PC-3 (cell line): ENCODE data around the gene ALKBH3. TPM values are rescaled to one million over a fixed set of nuclear protein-coding genes. Genes with fewer than 3 reads are reported as not detected.

ENCODE experiments used
- ATAC-seq: fragments of 200-7000 bp; cut with Tn5 transposase; 2 replicates; pipeline ENCODE4 v1.9.1; 2020; ENCODE audit warnings: mild to moderate bottlenecking, moderate library complexity
- BruUV-seq: library from RNA; stranded (reverse); fragments of 400-500 nt; replicated peaks from 2 replicates; lab custom pipeline; 2021; lab: Mats Ljungman, UMichigan
- CTCF ChIA-PET: fragments of 300-600 bp; sonication (Branson Sonifier 250); formaldehyde crosslinking; loops from one replicate; lab custom pipeline; 2022; ENCODE audit warnings: antibody characterized with exemption; lab: Charles Lee
- POLR2A ChIA-PET: fragments of 300-600 bp; sonication (Branson Sonifier 250); formaldehyde crosslinking; loops from one replicate; lab custom pipeline; 2022; ENCODE audit warnings: antibody characterized with exemption; ENCODE audit not compliant: unreplicated experiment; lab: Charles Lee
- DNase-seq: peaks from one replicate; pipeline ENCODE4 v3.0.0-alpha.2; 2015
- H2AFZ ChIP-seq: fragments of 300-600 bp; sonication (generic); 2 replicates; pipeline ENCODE4 v1.6.0; 2016; ENCODE audit warnings: antibody characterized with exemption, low read length
- H3F3A ChIP-seq: fragments of 300-600 bp; sonication (generic); one replicate; pipeline ENCODE4 v1.6.0; 2017; ENCODE audit warnings: antibody characterized with exemption, low read length, control low read depth, mild to moderate bottlenecking; ENCODE audit not compliant: unreplicated experiment
- H3K27ac ChIP-seq: fragments of 300-600 bp; sonication (generic); 2 replicates; pipeline ENCODE4 v1.5.1; 2016; ENCODE audit warnings: mild to moderate bottlenecking, low read length
- H3K27me3 ChIP-seq: fragments of 300-600 bp; sonication (generic); 2 replicates; pipeline ENCODE4 v1.6.1; 2016; ENCODE audit warnings: low read length, mixed read lengths
- H3K36me3 ChIP-seq: fragments of 300-600 bp; sonication (generic); 2 replicates; pipeline ENCODE4 v1.6.1; 2016; ENCODE audit warnings: low read depth, mixed run types, low read length, mixed read lengths
- H3K4me1 ChIP-seq: fragments of 300-600 bp; sonication (generic); 2 replicates; pipeline ENCODE4 v1.5.1; 2016; ENCODE audit warnings: low read length; ENCODE audit not compliant: insufficient read depth
- H3K4me2 ChIP-seq: fragments of 300-600 bp; sonication (generic); 2 replicates; pipeline ENCODE4 v1.6.0; 2016; ENCODE audit warnings: low read length
- H3K4me3 ChIP-seq: fragments of 300-600 bp; sonication (generic); 2 replicates; pipeline ENCODE4 v1.5.1; 2016; ENCODE audit warnings: mild to moderate bottlenecking, low read length, mixed read lengths
- H3K79me2 ChIP-seq: fragments of 300-600 bp; sonication (generic); 2 replicates; pipeline ENCODE4 v1.6.1; 2017; ENCODE audit warnings: low read length, mixed read lengths
- H3K9ac ChIP-seq: fragments of 300-600 bp; sonication (generic); 2 replicates; pipeline ENCODE4 v1.6.0; 2016; ENCODE audit warnings: mild to moderate bottlenecking, low read length
- H3K9me2 ChIP-seq: fragments of 300-600 bp; sonication (generic); replicated peaks from 2 replicates; pipeline ENCODE4 v1.6.1; 2016; ENCODE audit warnings: mixed run types, low read length, mixed read lengths
- H3K9me3 ChIP-seq: fragments of 300-600 bp; sonication (generic); 2 replicates; pipeline ENCODE4 v1.6.1; 2016; ENCODE audit warnings: low read length, mixed read lengths
- H4K20me1 ChIP-seq: fragments of 300-600 bp; sonication (generic); 2 replicates; pipeline ENCODE4 v1.6.1; 2016; ENCODE audit warnings: low read length, mixed read lengths
- EZH2 ChIP-seq: fragments of 300-600 bp; sonication (generic); IDR thresholded peaks from one replicate; pipeline ENCODE4 v1.6.1; 2017; ENCODE audit warnings: antibody characterized with exemption, mild to moderate bottlenecking, low read length; ENCODE audit not compliant: unreplicated experiment
- intact Hi-C: fragments of 100-400 bp; cut with micrococcal nuclease; formaldehyde crosslinking; loops from 2 replicates; pipeline ENCODE4 v1.9.0; 2023
- total RNA-seq: library from RNA; depleted of rRNA; stranded (reverse); fragments of >200 nt; gene quantifications from 2 replicates; pipeline ENCODE4 v1.2.3, GENCODE V29; 2014
- TF ChIP-seq, protein P1 (sequence below): fragments of 300-600 bp; sonication (generic); conservative IDR thresholded peaks from 2 replicates; pipeline ENCODE4 v1.5.1; 2017; ENCODE audit warnings: antibody characterized with exemption, low read depth, mild to moderate bottlenecking, low read length

Gene ALKBH3
- total RNA-seq, 1 experiment from 2014 or later: 55.5 TPM

- DNase-seq: peak; percentile 2
- H3K4me2 ChIP-seq: peak overlapping the region; percentile 90
- H4K20me1 ChIP-seq: no peaks in the 10 kb centered on the region
- ChIA-PET CTCF (no interaction called here), POLR2A (no interaction called here)
- no peaks in the 10 kb centered on the region for H3F3A ChIP-seq
- peak overlapping the region; percentile 74 for H2AFZ ChIP-seq
- no peak overlapping the region for H3K9ac ChIP-seq
- peak; percentile 42 for ATAC-seq
- peak; percentile 31 for TF ChIP-seq EZH2
- TF ChIP-seq, protein P1, sequence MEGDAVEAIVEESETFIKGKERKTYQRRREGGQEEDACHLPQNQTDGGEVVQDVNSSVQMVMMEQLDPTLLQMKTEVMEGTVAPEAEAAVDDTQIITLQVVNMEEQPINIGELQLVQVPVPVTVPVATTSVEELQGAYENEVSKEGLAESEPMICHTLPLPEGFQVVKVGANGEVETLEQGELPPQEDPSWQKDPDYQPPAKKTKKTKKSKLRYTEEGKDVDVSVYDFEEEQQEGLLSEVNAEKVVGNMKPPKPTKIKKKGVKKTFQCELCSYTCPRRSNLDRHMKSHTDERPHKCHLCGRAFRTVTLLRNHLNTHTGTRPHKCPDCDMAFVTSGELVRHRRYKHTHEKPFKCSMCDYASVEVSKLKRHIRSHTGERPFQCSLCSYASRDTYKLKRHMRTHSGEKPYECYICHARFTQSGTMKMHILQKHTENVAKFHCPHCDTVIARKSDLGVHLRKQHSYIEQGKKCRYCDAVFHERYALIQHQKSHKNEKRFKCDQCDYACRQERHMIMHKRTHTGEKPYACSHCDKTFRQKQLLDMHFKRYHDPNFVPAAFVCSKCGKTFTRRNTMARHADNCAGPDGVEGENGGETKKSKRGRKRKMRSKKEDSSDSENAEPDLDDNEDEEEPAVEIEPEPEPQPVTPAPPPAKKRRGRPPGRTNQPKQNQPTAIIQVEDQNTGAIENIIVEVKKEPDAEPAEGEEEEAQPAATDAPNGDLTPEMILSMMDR: no peak
- H3K79me2 ChIP-seq: no peaks in the 10 kb centered on the region
- no peaks in the 10 kb centered on the region for H3K9me3 ChIP-seq
- H3K27me3 ChIP-seq: peaks cover 33% of the 10 kb centered on the region
- BruUV-seq: no TSS peak
- no peaks in the 10 kb centered on the region for H3K9me2 ChIP-seq
- no peak overlapping the region for H3K27ac ChIP-seq
- intact Hi-C loops: no loop called here
- H3K4me3 ChIP-seq: peak overlapping the region; percentile 62
- H3K4me1 ChIP-seq: peaks cover 15% of the 10 kb centered on the region; the same call in 1 of the 2 replicates
- H3K36me3 ChIP-seq: no peaks in the 10 kb centered on the region
Observed at GRCh38 chr11:43942662-43943371, 62.2 kb downstream of the ALKBH3 start.

GRCh38 chr11:43943372-43943930 is 62.8 kb downstream of the ALKBH3 start:
- ATAC-seq: peak; percentile 4; the same call in 1 of the 2 replicates

More at GRCh38 chr11:43943372-43943930, 62.8 kb downstream of the ALKBH3 start:
- Histone ChIP-seq H2AFZ (peak overlapping the region; percentile 71), H3K9me2 (no peaks in the 10 kb centered on the region), H3K4me3 (peak overlapping the region; percentile 62), H3F3A (no peaks in the 10 kb centered on the region), H3K9me3 (no peaks in the 10 kb centered on the region), H3K27me3 (peaks cover 33% of the 10 kb centered on the region), H3K27ac (no peak overlapping the region), H4K20me1 (no peaks in the 10 kb centered on the region), H3K79me2 (no peaks in the 10 kb centered on the region), H3K9ac (no peak overlapping the region), H3K4me2 (peak overlapping the region; percentile 90), H3K36me3 (no peaks in the 10 kb centered on the region), H3K4me1 (peaks cover 15% of the 10 kb centered on the region; the same call in 1 of the 2 replicates)
- TF ChIP-seq, protein P1: no peak
- peak; percentile 8 for TF ChIP-seq EZH2
- DNase-seq: peak; percentile 7
- no TSS peak for BruUV-seq
- CTCF ChIA-PET: no interaction called here
- intact Hi-C loops: no loop called here
- POLR2A ChIA-PET: no interaction called here
